ENCODE data around the gene TLX3. TPM values are rescaled to one million over a fixed set of nuclear protein-coding genes. Genes with fewer than 3 reads are reported as not detected.

TLX3 gene
- polyA plus RNA-seq, 1 donor (not counting 4 experiments of a cell fraction or from before 2014, with no cell fraction given) = not detected

DNA sequence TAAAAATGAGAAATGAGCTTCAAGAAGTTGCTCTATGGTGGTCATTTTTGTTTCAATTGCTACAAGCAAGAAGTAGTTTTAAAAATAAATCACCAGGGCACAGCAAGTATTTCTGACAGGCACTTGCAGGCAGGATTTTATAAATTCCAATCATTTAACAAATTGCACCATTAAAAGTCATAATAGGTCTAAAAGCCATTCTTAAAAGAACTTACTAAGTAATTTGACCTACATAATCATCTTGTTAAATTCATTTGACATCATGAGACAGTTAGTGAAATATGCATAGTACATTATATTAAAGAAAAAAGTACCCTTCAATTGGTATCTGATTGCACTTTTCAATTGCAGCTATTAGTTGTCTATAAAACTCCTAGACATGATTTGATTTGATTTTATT lies 31.0 kb downstream of the TLX3 start:
- H2AFZ ChIP-seq (ENCODE audit: control insufficient read depth, low read length) = no peak overlapping the region
- H3K27ac ChIP-seq (ENCODE audit: control insufficient read depth, insufficient read depth, low read length) = no peak overlapping the region
- H4K20me1 ChIP-seq (ENCODE audit: control insufficient read depth, extremely low read depth, insufficient read depth, low read length) = no peaks in the 10 kb centered on the region
- FAIRE-seq (no peak), DNase-seq (ENCODE audit: low read depth, low spot score) (no peak)
- no peaks in the 10 kb centered on the region for H3K36me3 ChIP-seq (ENCODE audit: control insufficient read depth in 2 of 2, extremely low read depth in 1 of 2, insufficient read depth in 2 of 2, low read length in 2 of 2)
- H3K4me3 ChIP-seq (ENCODE audit: control insufficient read depth in 2 of 3, extremely low read depth in 1 of 3, insufficient read depth in 2 of 3, low read depth in 1 of 3, low read length in 3 of 3) = no peak overlapping the region
- H3K9me3 ChIP-seq (ENCODE audit: control insufficient read depth, low read depth, low read length) = no peaks in the 10 kb centered on the region
- no peak overlapping the region for H3K4me2 ChIP-seq (ENCODE audit: control insufficient read depth, extremely low read depth, insufficient read depth, low read depth, low read length)
- peaks cover 14% of the 10 kb centered on the region for H3K27me3 ChIP-seq (ENCODE audit: control insufficient read depth, extremely low read depth, insufficient read depth, low read length)
- no peaks in the 10 kb centered on the region for H3K79me2 ChIP-seq (ENCODE audit: control insufficient read depth, insufficient read depth, low read length)
- dilution Hi-C loops (cut with MboI; ENCODE audit: extremely low pct_ligation_motif_present, low sequenced_read_pairs) = no loop called here
- no peak overlapping the region for H3K9ac ChIP-seq (ENCODE audit: control insufficient read depth, extremely low read depth, insufficient read depth, low read length)
- no peaks in the 10 kb centered on the region for H3K9me1 ChIP-seq (ENCODE audit: control insufficient read depth, extremely low read depth, insufficient read depth, low read length)
- TF ChIP-seq, protein P1, sequence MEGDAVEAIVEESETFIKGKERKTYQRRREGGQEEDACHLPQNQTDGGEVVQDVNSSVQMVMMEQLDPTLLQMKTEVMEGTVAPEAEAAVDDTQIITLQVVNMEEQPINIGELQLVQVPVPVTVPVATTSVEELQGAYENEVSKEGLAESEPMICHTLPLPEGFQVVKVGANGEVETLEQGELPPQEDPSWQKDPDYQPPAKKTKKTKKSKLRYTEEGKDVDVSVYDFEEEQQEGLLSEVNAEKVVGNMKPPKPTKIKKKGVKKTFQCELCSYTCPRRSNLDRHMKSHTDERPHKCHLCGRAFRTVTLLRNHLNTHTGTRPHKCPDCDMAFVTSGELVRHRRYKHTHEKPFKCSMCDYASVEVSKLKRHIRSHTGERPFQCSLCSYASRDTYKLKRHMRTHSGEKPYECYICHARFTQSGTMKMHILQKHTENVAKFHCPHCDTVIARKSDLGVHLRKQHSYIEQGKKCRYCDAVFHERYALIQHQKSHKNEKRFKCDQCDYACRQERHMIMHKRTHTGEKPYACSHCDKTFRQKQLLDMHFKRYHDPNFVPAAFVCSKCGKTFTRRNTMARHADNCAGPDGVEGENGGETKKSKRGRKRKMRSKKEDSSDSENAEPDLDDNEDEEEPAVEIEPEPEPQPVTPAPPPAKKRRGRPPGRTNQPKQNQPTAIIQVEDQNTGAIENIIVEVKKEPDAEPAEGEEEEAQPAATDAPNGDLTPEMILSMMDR (optimal IDR thresholded peaks at IDR 0.05 in 1 of 3, IDR thresholded peaks at IDR 0.05 in 1 of 3, conservative IDR thresholded peaks at IDR 0.05 in 1 of 3; ENCODE audit: extremely low read depth in 1 of 3, insufficient read depth in 2 of 3, low read length in 3 of 3) = no peak
- no peak for TF ChIP-seq EZH2 (IDR thresholded peaks at IDR 0.05; ENCODE audit: low read length)
- H3K4me1 ChIP-seq (ENCODE audit: control insufficient read depth, extremely low read depth, insufficient read depth, low read length) = no peaks in the 10 kb centered on the region

- no peak overlapping the region for H2AFZ ChIP-seq (ENCODE audit: control insufficient read depth, low read length)
- H3K79me2 ChIP-seq (ENCODE audit: control insufficient read depth, insufficient read depth, low read length) = no peaks in the 10 kb centered on the region
- no peak overlapping the region for H3K9ac ChIP-seq (ENCODE audit: control insufficient read depth, extremely low read depth, insufficient read depth, low read length)
- no peaks in the 10 kb centered on the region for H3K9me3 ChIP-seq (ENCODE audit: control insufficient read depth, low read depth, low read length)
- no peaks in the 10 kb centered on the region for H4K20me1 ChIP-seq (ENCODE audit: control insufficient read depth, extremely low read depth, insufficient read depth, low read length)
- no peaks in the 10 kb centered on the region for H3K4me1 ChIP-seq (ENCODE audit: control insufficient read depth, extremely low read depth, insufficient read depth, low read length)
- H3K27me3 ChIP-seq (ENCODE audit: control insufficient read depth, extremely low read depth, insufficient read depth, low read length) = peaks cover 11% of the 10 kb centered on the region
- no peak overlapping the region for H3K4me2 ChIP-seq (ENCODE audit: control insufficient read depth, extremely low read depth, insufficient read depth, low read depth, low read length)
- no peak for TF ChIP-seq EZH2 (IDR thresholded peaks at IDR 0.05; ENCODE audit: low read length)
- TF ChIP-seq, protein P1 (optimal IDR thresholded peaks at IDR 0.05 in 1 of 3, IDR thresholded peaks at IDR 0.05 in 1 of 3, conservative IDR thresholded peaks at IDR 0.05 in 1 of 3; ENCODE audit: extremely low read depth in 1 of 3, insufficient read depth in 2 of 3, low read length in 3 of 3) = no peak
- no peaks in the 10 kb centered on the region for H3K36me3 ChIP-seq (ENCODE audit: control insufficient read depth in 2 of 2, extremely low read depth in 1 of 2, insufficient read depth in 2 of 2, low read length in 2 of 2)
- DNase-seq (ENCODE audit: low read depth, low spot score) (no peak), FAIRE-seq (no peak)
- no peaks in the 10 kb centered on the region for H3K9me1 ChIP-seq (ENCODE audit: control insufficient read depth, extremely low read depth, insufficient read depth, low read length)
- dilution Hi-C loops (cut with MboI; ENCODE audit: extremely low pct_ligation_motif_present, low sequenced_read_pairs) = no loop called here
- H3K27ac ChIP-seq (ENCODE audit: control insufficient read depth, insufficient read depth, low read length) = no peak overlapping the region
- H3K4me3 ChIP-seq (ENCODE audit: control insufficient read depth in 2 of 3, extremely low read depth in 1 of 3, insufficient read depth in 2 of 3, low read depth in 1 of 3, low read length in 3 of 3) = no peak overlapping the region
Observed at GRCh38 chr5:171340491-171340890, 31.4 kb downstream of the TLX3 start.

All from keratinocyte (primary cell).